SU-DHL-6 (cell line): ENCODE data around the gene CYP8B1.

Experiments
- EZH2phosphoT487 ChIP-seq: fragments of 200-600 bp; sonication (generic), shearing (Covaris generic); conservative IDR thresholded peaks from 2 replicates; pipeline ENCODE4 v1.6.1; 2018; ENCODE audit warnings: mild to moderate bottlenecking, antibody characterized with exemption, low read length, moderate library complexity, mixed read lengths
- TF ChIP-seq, protein P1 (sequence below): fragments of 200-600 bp; sonication (generic); IDR thresholded peaks from one replicate; pipeline ENCODE4 v1.5.1; 2017; ENCODE audit warnings: antibody characterized with exemption, mild to moderate bottlenecking, low read length, moderate library complexity; ENCODE audit not compliant: insufficient read depth, poor library complexity, severe bottlenecking

DNA sequence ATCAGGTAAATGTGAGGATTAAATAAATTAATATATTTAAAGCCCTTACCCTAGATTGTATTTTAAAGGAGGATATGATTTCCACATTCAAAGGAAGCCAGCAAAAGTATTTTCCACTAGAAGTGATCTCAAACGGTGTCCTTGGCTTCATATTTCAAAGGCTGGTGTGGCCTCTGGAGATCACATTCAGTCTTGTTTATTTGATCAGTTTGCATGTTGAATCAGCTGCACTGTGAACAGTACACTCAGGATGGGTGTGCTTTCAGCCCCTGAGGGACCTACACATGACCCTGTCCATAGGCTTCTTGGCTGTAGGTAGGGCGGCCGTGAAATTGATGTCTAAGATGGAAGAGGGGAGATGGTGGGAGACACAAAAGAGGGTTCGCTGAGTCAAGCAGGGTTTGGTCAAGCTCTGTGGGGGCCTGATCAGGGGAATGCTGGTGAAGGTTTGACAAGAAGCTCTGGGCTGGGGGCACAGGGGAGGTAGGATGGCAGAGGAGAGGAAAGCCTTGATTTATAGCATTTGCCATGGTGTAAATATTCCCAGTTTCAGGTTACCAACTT is 21.9 kb downstream of the CYP8B1 start:
- no peak for TF ChIP-seq EZH2phosphoT487
- TF ChIP-seq, protein P1, sequence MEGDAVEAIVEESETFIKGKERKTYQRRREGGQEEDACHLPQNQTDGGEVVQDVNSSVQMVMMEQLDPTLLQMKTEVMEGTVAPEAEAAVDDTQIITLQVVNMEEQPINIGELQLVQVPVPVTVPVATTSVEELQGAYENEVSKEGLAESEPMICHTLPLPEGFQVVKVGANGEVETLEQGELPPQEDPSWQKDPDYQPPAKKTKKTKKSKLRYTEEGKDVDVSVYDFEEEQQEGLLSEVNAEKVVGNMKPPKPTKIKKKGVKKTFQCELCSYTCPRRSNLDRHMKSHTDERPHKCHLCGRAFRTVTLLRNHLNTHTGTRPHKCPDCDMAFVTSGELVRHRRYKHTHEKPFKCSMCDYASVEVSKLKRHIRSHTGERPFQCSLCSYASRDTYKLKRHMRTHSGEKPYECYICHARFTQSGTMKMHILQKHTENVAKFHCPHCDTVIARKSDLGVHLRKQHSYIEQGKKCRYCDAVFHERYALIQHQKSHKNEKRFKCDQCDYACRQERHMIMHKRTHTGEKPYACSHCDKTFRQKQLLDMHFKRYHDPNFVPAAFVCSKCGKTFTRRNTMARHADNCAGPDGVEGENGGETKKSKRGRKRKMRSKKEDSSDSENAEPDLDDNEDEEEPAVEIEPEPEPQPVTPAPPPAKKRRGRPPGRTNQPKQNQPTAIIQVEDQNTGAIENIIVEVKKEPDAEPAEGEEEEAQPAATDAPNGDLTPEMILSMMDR = no peak
